ENCODE results near the gene BORCS5.

The BORCS5 gene

GRCh38 chr12:12474471-12474928, 117.6 kb downstream of the BORCS5 start:
- H3K27ac ChIP-seq (replicated peaks), result no peak overlapping the region
- no peak for DNase-seq (ENCODE audit: low read depth in 1 of 2, low spot score in 1 of 2)

DNA sequence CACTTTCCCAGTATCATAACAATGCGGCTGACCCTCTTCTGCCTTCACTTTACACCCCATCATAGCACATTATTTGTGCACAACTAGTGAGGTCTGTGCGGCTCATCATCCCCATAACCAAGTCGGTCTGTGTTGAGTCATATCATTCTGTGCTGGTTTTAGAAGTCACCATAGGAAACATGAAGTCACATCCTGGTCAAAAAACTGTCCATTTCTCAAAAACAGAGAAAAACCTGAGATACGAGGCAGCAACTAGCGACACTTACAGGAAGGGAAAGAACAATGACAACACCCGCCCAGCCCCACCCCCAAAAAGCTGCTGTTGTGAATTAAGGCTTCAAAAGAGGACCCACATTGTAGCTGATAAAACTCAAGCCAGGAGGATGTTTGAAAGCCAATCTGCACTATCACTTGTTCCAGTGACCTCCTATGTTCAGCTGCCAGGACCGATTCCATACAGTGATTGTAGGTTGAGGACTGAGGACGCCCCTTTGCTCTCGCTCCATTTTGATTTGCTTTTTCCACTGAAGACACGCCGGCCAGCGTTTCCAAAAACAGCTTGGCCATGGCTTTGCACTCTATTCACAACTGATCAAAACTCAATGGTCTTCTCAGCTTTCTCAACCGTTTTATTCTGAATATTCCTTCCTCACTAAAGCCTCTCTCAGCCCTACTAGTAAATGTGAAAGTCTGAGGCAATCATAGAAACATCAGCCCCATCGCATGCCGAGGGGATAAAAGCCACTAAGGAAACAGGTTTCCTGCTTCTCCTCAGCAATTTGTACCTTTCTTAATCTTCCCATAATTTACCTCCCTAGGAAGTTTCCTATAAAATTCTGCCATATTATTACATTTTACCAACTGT, 118.3 kb downstream of the BORCS5 start:
- TF ChIP-seq SPI1 (IDR thresholded peaks at IDR 0.05; ENCODE audit: borderline replicate concordance, low read depth), result no peak
- no peak for TF ChIP-seq REST (IDR thresholded peaks at IDR 0.05; ENCODE audit: insufficient replicate concordance, low read depth)

More at GRCh38 chr12:12474471-12474928, 117.6 kb downstream of the BORCS5 start:
- Histone ChIP-seq H3K4me3 (replicated peaks; ENCODE audit: insufficient read depth, low read length) (no peak overlapping the region), H3K27me3 (ENCODE audit: insufficient read depth, poor library complexity, severe bottlenecking) (no peaks in the 10 kb centered on the region)
- TF ChIP-seq POLR2AphosphoS5 (IDR thresholded peaks at IDR 0.05; ENCODE audit: low read depth) (no peak), SPI1 (IDR thresholded peaks at IDR 0.05; ENCODE audit: borderline replicate concordance, low read depth) (no peak)

DNA sequence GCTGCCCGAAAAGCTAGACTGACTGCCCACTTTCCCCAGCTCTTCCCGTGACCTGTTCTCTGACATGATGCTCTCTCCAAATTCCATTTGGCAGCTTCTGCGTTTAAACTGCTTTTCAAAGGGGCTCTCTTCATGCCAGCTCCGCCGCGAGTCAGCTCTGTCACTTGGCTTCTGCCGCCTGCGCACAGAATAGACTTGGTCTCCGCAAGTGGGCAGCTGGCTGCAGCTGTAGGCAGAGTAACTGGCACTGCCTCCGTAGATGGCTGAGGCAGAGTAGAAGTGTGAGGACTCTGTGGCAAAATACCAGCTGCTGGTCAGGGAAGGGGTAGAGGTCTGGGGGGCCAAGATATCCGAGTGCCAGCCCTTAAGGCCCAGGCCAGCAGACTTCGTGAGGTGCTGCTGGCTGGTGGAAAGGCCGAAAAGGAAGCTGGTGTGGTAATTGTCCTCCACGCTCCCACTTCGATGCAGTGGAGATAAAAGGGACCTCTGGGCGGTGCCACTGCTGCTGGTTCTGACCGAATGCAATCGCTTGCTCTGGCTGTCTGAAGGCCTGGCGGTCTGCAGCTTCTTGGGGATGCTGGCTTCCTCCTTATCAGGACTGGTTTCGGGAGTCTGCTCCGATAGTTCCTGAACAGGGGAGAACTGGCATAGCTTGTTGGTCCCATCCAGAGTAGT, 120.1 kb downstream of the BORCS5 start:
- TF ChIP-seq CTCF (IDR thresholded peaks at IDR 0.05; ENCODE audit: insufficient read depth, low read length), result no peak
- no peak for TF ChIP-seq GABPA (IDR thresholded peaks at IDR 0.05; ENCODE audit: low read depth)
- TF ChIP-seq POLR2AphosphoS5 (IDR thresholded peaks at IDR 0.05; ENCODE audit: low read depth), result no peak
- no peak for TF ChIP-seq REST (IDR thresholded peaks at IDR 0.05; ENCODE audit: insufficient replicate concordance, low read depth)
- TF ChIP-seq SPI1 (IDR thresholded peaks at IDR 0.05; ENCODE audit: borderline replicate concordance, low read depth), result no peak
- DNase-seq (ENCODE audit: low read depth in 1 of 2, low spot score in 1 of 2), result no peak
- no peaks in the 10 kb centered on the region for H3K27me3 ChIP-seq (ENCODE audit: insufficient read depth, poor library complexity, severe bottlenecking)
- no peak overlapping the region for H3K27ac ChIP-seq (replicated peaks)
- H3K4me3 ChIP-seq (replicated peaks; ENCODE audit: insufficient read depth, low read length), result no peak overlapping the region

More for the DNA sequence above, 118.3 kb downstream of the BORCS5 start:
- H3K27me3 ChIP-seq (ENCODE audit: insufficient read depth, poor library complexity, severe bottlenecking), result no peaks in the 10 kb centered on the region
- H3K27ac ChIP-seq (replicated peaks), result no peak overlapping the region
- no peak for DNase-seq (ENCODE audit: low read depth in 1 of 2, low spot score in 1 of 2)
- H3K4me3 ChIP-seq (replicated peaks; ENCODE audit: insufficient read depth, low read length), result no peak overlapping the region

DNA sequence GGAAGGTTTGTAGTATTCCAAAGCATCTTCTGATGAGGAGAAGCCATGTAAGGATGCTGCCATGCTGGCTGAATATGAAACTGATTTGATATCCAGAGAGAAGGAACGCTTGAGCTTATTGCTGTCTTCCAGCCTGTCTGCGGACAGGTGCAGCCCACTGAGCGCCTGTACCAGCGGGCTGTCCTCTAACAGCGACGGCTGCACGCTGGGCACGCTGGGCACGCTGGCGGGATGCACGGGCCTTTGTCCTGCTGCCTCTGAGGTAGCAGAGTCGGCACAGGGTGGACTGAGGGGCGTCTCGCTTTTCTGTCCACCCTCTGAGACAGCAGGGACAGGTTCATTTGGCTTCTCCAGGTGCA, 120.6 kb downstream of the BORCS5 start:
- no peak for DNase-seq (ENCODE audit: low read depth in 1 of 2, low spot score in 1 of 2)
- H3K27me3 ChIP-seq (ENCODE audit: insufficient read depth, poor library complexity, severe bottlenecking), result no peaks in the 10 kb centered on the region
- H3K4me3 ChIP-seq (replicated peaks; ENCODE audit: insufficient read depth, low read length), result no peak overlapping the region
- TF ChIP-seq SPI1 (IDR thresholded peaks at IDR 0.05; ENCODE audit: borderline replicate concordance, low read depth), result no peak
- TF ChIP-seq REST (IDR thresholded peaks at IDR 0.05; ENCODE audit: insufficient replicate concordance, low read depth), result no peak
- no peak for TF ChIP-seq CTCF (IDR thresholded peaks at IDR 0.05; ENCODE audit: insufficient read depth, low read length)
- no peak for TF ChIP-seq POLR2AphosphoS5 (IDR thresholded peaks at IDR 0.05; ENCODE audit: low read depth)
- no peak for TF ChIP-seq GABPA (IDR thresholded peaks at IDR 0.05; ENCODE audit: low read depth)
- H3K27ac ChIP-seq (replicated peaks), result no peak overlapping the region

All from HL-60 (cell line).